Activated CD8-positive, alpha-beta T cell treated with anti-CD3 and anti-CD28 coated beads for 36 hours (primary cell): ENCODE results near the gene KRTAP4-11. TPM values are rescaled to one million over a fixed set of nuclear protein-coding genes. Genes with fewer than 3 reads are reported as not detected.

Experiments
- ATAC-seq: fragments of 200-7000 bp; cut with Tn5 transposase; one replicate; pipeline ENCODE4 v1.10.0; 2021; ENCODE audit warnings: mild to moderate bottlenecking, moderate library complexity
- CTCF ChIA-PET: fragments of 350-600 bp; sonication (Branson Sonifier 250); formaldehyde crosslinking; loops from one replicate; lab custom pipeline; 2021; ENCODE audit warnings: antibody characterized with exemption; lab: Charles Lee
- POLR2A ChIA-PET: fragments of 350-600 bp; sonication (Branson Sonifier 250); formaldehyde crosslinking; loops from one replicate; lab custom pipeline; 2021; ENCODE audit warnings: antibody characterized with exemption; lab: Charles Lee
- DNase-seq: peaks from one replicate; pipeline ENCODE4 v3.0.0-alpha.2; 2020
- H3K27ac Mint-ChIP-seq: one replicate; pipeline ENCODE4 v1.8.0; 2021; ENCODE audit warnings: mild to moderate bottlenecking, mixed read lengths
- H3K27me3 Mint-ChIP-seq: one replicate; pipeline ENCODE4 v1.8.0; 2021; ENCODE audit warnings: mixed read lengths
- H3K36me3 Mint-ChIP-seq: one replicate; pipeline ENCODE4 v1.8.0; 2021; ENCODE audit warnings: low read depth, mixed read lengths
- H3K4me1 Mint-ChIP-seq: one replicate; pipeline ENCODE4 v1.8.0; 2021; ENCODE audit warnings: low read depth, mixed read lengths
- H3K4me3 Mint-ChIP-seq: one replicate; pipeline ENCODE4 v1.8.0; 2021; ENCODE audit warnings: mild to moderate bottlenecking, moderate library complexity, mixed read lengths
- H3K9me3 Mint-ChIP-seq: one replicate; pipeline ENCODE4 v1.8.0; 2021; ENCODE audit warnings: mixed read lengths
- CTCF ChIP-seq: fragments of 200-600 bp; IDR thresholded peaks from one replicate; pipeline ENCODE4 v1.8.0; 2022; ENCODE audit warnings: antibody characterized with exemption, mild to moderate bottlenecking
- intact Hi-C: fragments of 100-400 bp; cut with micrococcal nuclease; formaldehyde crosslinking; loops from one replicate; pipeline ENCODE4 v1.10.0; 2022
- total RNA-seq, 2 experiments: library from RNA; stranded (reverse); gene quantifications; one replicate each; pipeline ENCODE4 v1.2.3, GENCODE V29; 2021

Gene KRTAP4-11
- total RNA-seq, 2 experiments from 2014 or later, result not detected

DNA sequence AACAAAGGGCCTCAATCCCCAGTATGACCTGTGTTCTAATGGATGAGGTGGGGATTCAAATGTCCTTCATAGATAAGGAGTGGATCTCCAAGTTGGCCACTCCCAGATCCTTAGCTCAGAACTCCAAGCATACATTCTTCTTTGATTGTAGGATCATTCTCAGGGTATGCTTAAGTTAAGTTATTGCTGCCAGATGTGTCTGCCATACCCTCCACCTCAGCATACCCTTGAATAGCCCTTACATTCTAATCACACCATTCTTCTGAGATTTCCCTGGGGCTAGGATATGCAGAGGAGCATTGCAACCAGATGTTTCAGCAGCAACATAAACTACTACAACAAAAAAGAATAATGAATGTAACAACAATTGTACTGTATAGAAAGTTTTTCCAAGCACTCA is 50.9 kb downstream of the KRTAP4-11 start:
- DNase-seq (no peak), ATAC-seq (no peak)
- Mint-ChIP-seq H3K27ac (no peak overlapping the region), H3K9me3 (no peaks in the 10 kb centered on the region), H3K4me1 (no peaks in the 10 kb centered on the region), H3K27me3 (peaks cover 2% of the 10 kb centered on the region), H3K4me3 (no peak overlapping the region), H3K36me3 (no peaks in the 10 kb centered on the region)
- POLR2A ChIA-PET, result no interaction called here
- no peak for TF ChIP-seq CTCF
- CTCF ChIA-PET, result no interaction called here
- intact Hi-C loops, result no loop called here

Other genes starting within 250 kb of the KRTAP4-11 start
- not detected for gene KRT20, start 233.1 kb downstream of the KRTAP4-11 start, total RNA-seq
- gene KRT23, start 180.7 kb downstream of the KRTAP4-11 start, total RNA-seq, result not detected
- not detected for gene KRT39, start 151.4 kb downstream of the KRTAP4-11 start, total RNA-seq
- gene KRT40, start 134.0 kb downstream of the KRTAP4-11 start, total RNA-seq, result not detected
- not detected for gene KRTAP3-3, start 124.2 kb downstream of the KRTAP4-11 start, total RNA-seq
- not detected for gene KRTAP3-2, start 118.5 kb downstream of the KRTAP4-11 start, total RNA-seq
- not detected for gene KRTAP3-1, start 109.2 kb downstream of the KRTAP4-11 start, total RNA-seq
- not detected for gene KRTAP1-5, start 91.2 kb downstream of the KRTAP4-11 start, total RNA-seq
- gene KRTAP1-4, start 88.2 kb downstream of the KRTAP4-11 start, total RNA-seq, result not detected
- gene KRTAP1-3, start 83.5 kb downstream of the KRTAP4-11 start, total RNA-seq, result not detected
- gene KRTAP1-1, start 76.9 kb downstream of the KRTAP4-11 start, total RNA-seq, result not detected
- gene KRTAP2-1, start 71.1 kb downstream of the KRTAP4-11 start, total RNA-seq, result not detected
- gene KRTAP2-2, start 63.1 kb downstream of the KRTAP4-11 start, total RNA-seq, result not detected
- gene KRTAP2-3, start 58.3 kb downstream of the KRTAP4-11 start, total RNA-seq, result not detected
- gene KRTAP2-4, start 52.5 kb downstream of the KRTAP4-11 start, total RNA-seq, result not detected
- not detected for gene KRTAP4-7, start 34.2 kb downstream of the KRTAP4-11 start, total RNA-seq
- gene KRTAP4-8, start 20.2 kb downstream of the KRTAP4-11 start, total RNA-seq, result not detected
- gene KRTAP4-16, start 16.2 kb downstream of the KRTAP4-11 start, total RNA-seq, result not detected
- not detected for gene KRTAP4-9, start 13.0 kb downstream of the KRTAP4-11 start, total RNA-seq
- not detected for gene KRTAP4-12, start 5.8 kb upstream of the KRTAP4-11 start, total RNA-seq
- gene KRTAP4-6, start 22.2 kb upstream of the KRTAP4-11 start, total RNA-seq, result not detected
- not detected for gene KRTAP4-5, start 31.5 kb upstream of the KRTAP4-11 start, total RNA-seq
- not detected for gene KRTAP4-4, start 42.4 kb upstream of the KRTAP4-11 start, total RNA-seq
- gene KRTAP4-3, start 49.8 kb upstream of the KRTAP4-11 start, total RNA-seq, result not detected
- gene KRTAP4-2, start 59.8 kb upstream of the KRTAP4-11 start, total RNA-seq, result not detected
- gene KRTAP4-1, start 66.5 kb upstream of the KRTAP4-11 start, total RNA-seq, result not detected
- not detected for gene KRTAP9-1, start 71.5 kb upstream of the KRTAP4-11 start, total RNA-seq
- not detected for gene KRTAP9-2, start 108.3 kb upstream of the KRTAP4-11 start, total RNA-seq
- not detected for gene KRTAP9-3, start 114.1 kb upstream of the KRTAP4-11 start, total RNA-seq
- gene KRTAP9-8, start 119.6 kb upstream of the KRTAP4-11 start, total RNA-seq, result not detected
- gene KRTAP9-4, start 131.3 kb upstream of the KRTAP4-11 start, total RNA-seq, result not detected
- not detected for gene KRTAP9-9, start 137.0 kb upstream of the KRTAP4-11 start, total RNA-seq
- not detected for gene KRTAP9-6, start 147.0 kb upstream of the KRTAP4-11 start, total RNA-seq
- gene KRTAP9-7, start 157.3 kb upstream of the KRTAP4-11 start, total RNA-seq, result not detected
- not detected for gene KRTAP29-1, start 184.5 kb upstream of the KRTAP4-11 start, total RNA-seq
- not detected for gene KRTAP16-1, start 190.9 kb upstream of the KRTAP4-11 start, total RNA-seq
- not detected for gene KRTAP17-1, start 197.3 kb upstream of the KRTAP4-11 start, total RNA-seq
- gene KRT33A, start 232.5 kb upstream of the KRTAP4-11 start, total RNA-seq, result not detected